GM19468 (cell line): ENCODE data around the gene CCR7.

ENCODE experiments used
- ATAC-seq: cut with Tn5 transposase; IDR thresholded peaks from one replicate; pipeline ENCODE4 v1.9.1; 2021; ENCODE audit warnings: mild to moderate bottlenecking, moderate library complexity, moderate number of reproducible peaks; ENCODE audit not compliant: unreplicated experiment; ENCODE audit errors: extremely low read depth

CCR7 gene

GRCh38 chr17:40522250-40522960 is 42.9 kb downstream of the CCR7 start:
- ATAC-seq = no peak

- ATAC-seq = no peak
Measured at GRCh38 chr17:40520991-40521453, 44.2 kb downstream of the CCR7 start.

- ATAC-seq = no peak
Measured at GRCh38 chr17:40519089-40519775, 46.0 kb downstream of the CCR7 start.

- ATAC-seq = no peak
Measured at GRCh38 chr17:40518401-40519088, 46.7 kb downstream of the CCR7 start.

GRCh38 chr17:40517981-40518380 is 47.3 kb downstream of the CCR7 start:
- no peak for ATAC-seq

- no peak for ATAC-seq
Measured at GRCh38 chr17:40517286-40517662, 48.0 kb downstream of the CCR7 start.

GRCh38 chr17:40516581-40517285 is 48.5 kb downstream of the CCR7 start:
- ATAC-seq = no peak

- ATAC-seq = no peak
Measured at GRCh38 chr17:40515491-40516041, 49.7 kb downstream of the CCR7 start.

GRCh38 chr17:40515011-40515410 is 50.3 kb downstream of the CCR7 start:
- ATAC-seq = no peak

- ATAC-seq = no peak
Measured at GRCh38 chr17:40514013-40514875, 51.0 kb downstream of the CCR7 start.

- no peak for ATAC-seq
Measured at GRCh38 chr17:40511667-40512220, 53.5 kb downstream of the CCR7 start.

GRCh38 chr17:40511136-40511535 is 54.1 kb downstream of the CCR7 start:
- ATAC-seq = no peak

- ATAC-seq = no peak
Measured at GRCh38 chr17:40510328-40510648, 55.0 kb downstream of the CCR7 start.

- no peak for ATAC-seq
Measured at GRCh38 chr17:40509626-40510327, 55.5 kb downstream of the CCR7 start.

GRCh38 chr17:40506786-40507185 is 58.5 kb downstream of the CCR7 start:
- no peak for ATAC-seq
